GM18507 (cell line): ENCODE measurements around the gene ALPP.
"Not testable (repeated sequence)": the region's sequence is repeated elsewhere in the genome, so short reads cannot be mapped to it uniquely, and the experiment has no call there.

Experiments used
- DNase-seq: peaks from one replicate; pipeline ENCODE4 v3.0.0; 2011; ENCODE audit warnings: low read depth; ENCODE audit not compliant: insufficient read length; ENCODE audit errors: extremely low spot score
- FAIRE-seq: peaks from 2 replicates; lab custom pipeline; 2011; peaks lifted over from hg19 to GRCh38; lab: Jason Lieb, UNC

The ALPP gene

GRCh38 chr2:232416521-232417470, 38.2 kb downstream of the ALPP start:
- DNase-seq, result no peak
- FAIRE-seq, result no peak

- DNase-seq (no peak), FAIRE-seq (no peak)
Observed at GRCh38 chr2:232417489-232417888, 38.9 kb downstream of the ALPP start.

- DNase-seq, result no peak
- FAIRE-seq, result no peak
Observed at GRCh38 chr2:232418056-232418455, 39.5 kb downstream of the ALPP start.

- FAIRE-seq, result no peak
- no peak for DNase-seq
Observed at GRCh38 chr2:232418466-232419244, 40.1 kb downstream of the ALPP start.

GRCh38 chr2:232419245-232420072, 40.9 kb downstream of the ALPP start:
- FAIRE-seq (no peak), DNase-seq (no peak)

GRCh38 chr2:232420073-232420454, 41.5 kb downstream of the ALPP start:
- DNase-seq, result no peak

GRCh38 chr2:232420463-232421188, 42.1 kb downstream of the ALPP start:
- FAIRE-seq (no peak), DNase-seq (no peak)

More at GRCh38 chr2:232420073-232420454, 41.5 kb downstream of the ALPP start:
- no peak for FAIRE-seq

- no peak for DNase-seq
- no peak for FAIRE-seq
Observed at GRCh38 chr2:232421189-232421785, 42.7 kb downstream of the ALPP start.

- no peak for DNase-seq
- FAIRE-seq, result no peak
Observed at GRCh38 chr2:232422051-232422450, 43.5 kb downstream of the ALPP start.

- not testable (repeated sequence) for DNase-seq, FAIRE-seq
Observed at GRCh38 chr2:232422996-232423395, 44.4 kb downstream of the ALPP start.

- not testable (repeated sequence) for FAIRE-seq
Observed at GRCh38 chr2:232423407-232423806, 44.9 kb downstream of the ALPP start.

GRCh38 chr2:232431705-232432590, 53.4 kb downstream of the ALPP start:
- no peak for FAIRE-seq
- no peak for DNase-seq

More at GRCh38 chr2:232423407-232423806, 44.9 kb downstream of the ALPP start:
- DNase-seq, result not testable (repeated sequence)
